H9 (cell line): ENCODE measurements around the gene TRABD2B. TPM values are rescaled to one million over a fixed set of nuclear protein-coding genes. Genes with fewer than 3 reads are reported as not detected.

Experiments used
- DNase-seq: peaks from one replicate; pipeline ENCODE4 v3.0.0-alpha.2; 2017
- H2AFZ ChIP-seq: one replicate; pipeline ENCODE4 v1.6.1; 2013; ENCODE audit warnings: mild to moderate bottlenecking, low read length, control low read depth, moderate library complexity
- H2AK5ac ChIP-seq: 2 replicates; pipeline ENCODE4 v1.6.1; 2013; ENCODE audit warnings: low read length, control low read depth, mixed read lengths; ENCODE audit not compliant: insufficient read length
- H2BK120ac ChIP-seq: one replicate; pipeline ENCODE4 v1.6.1; 2013; ENCODE audit warnings: low read depth, mild to moderate bottlenecking, low read length, control low read depth, inconsistent platforms; ENCODE audit not compliant: poor library complexity, severe bottlenecking
- H2BK12ac ChIP-seq: 2 replicates; pipeline ENCODE4 v1.6.1; 2013; ENCODE audit warnings: low read length, control low read depth, mixed read lengths, low read depth; ENCODE audit not compliant: insufficient read length
- H2BK15ac ChIP-seq: 2 replicates; pipeline ENCODE4 v1.6.1; 2013; ENCODE audit warnings: low read depth, low read length, control low read depth
- H2BK20ac ChIP-seq: one replicate; pipeline ENCODE4 v1.6.1; 2013; ENCODE audit warnings: low read depth, mild to moderate bottlenecking, low read length, control low read depth, inconsistent platforms; ENCODE audit not compliant: poor library complexity, severe bottlenecking
- H2BK5ac ChIP-seq: 2 replicates; pipeline ENCODE4 v1.6.1; 2013; ENCODE audit warnings: low read length, control low read depth, mixed read lengths; ENCODE audit not compliant: insufficient read length
- H3K14ac ChIP-seq: 2 replicates; pipeline ENCODE4 v1.6.1; 2013; ENCODE audit warnings: low read length, control low read depth; ENCODE audit not compliant: insufficient read depth
- H3K18ac ChIP-seq: 2 replicates; pipeline ENCODE4 v1.6.1; 2013; ENCODE audit warnings: low read depth, mild to moderate bottlenecking, mixed read lengths, low read length, control low read depth; ENCODE audit not compliant: insufficient read length
- H3K23ac ChIP-seq: 2 replicates; pipeline ENCODE4 v1.6.1; 2013; ENCODE audit warnings: low read length, control low read depth, mixed read lengths, low read depth; ENCODE audit not compliant: insufficient read length
- H3K23me2 ChIP-seq: 2 replicates; pipeline ENCODE4 v1.6.1; 2013; ENCODE audit warnings: low read depth, mild to moderate bottlenecking, mixed read lengths, low read length, control low read depth; ENCODE audit not compliant: insufficient read length, poor library complexity, severe bottlenecking
- H3K27ac ChIP-seq: 2 replicates; pipeline ENCODE4 v1.5.1; 2013; ENCODE audit warnings: low read length, control low read depth, mixed read lengths, low read depth; ENCODE audit not compliant: insufficient read length
- H3K27me3 ChIP-seq: 2 replicates; pipeline ENCODE4 v1.6.1; 2013; ENCODE audit warnings: low read length, control low read depth, inconsistent platforms; ENCODE audit not compliant: insufficient read depth
- H3K4ac ChIP-seq: 2 replicates; pipeline ENCODE4 v1.6.1; 2013; ENCODE audit warnings: low read depth, mild to moderate bottlenecking, control low read depth, inconsistent platforms, low read length, moderate library complexity
- H3K4me1 ChIP-seq: 2 replicates; pipeline ENCODE4 v1.6.1; 2013; ENCODE audit warnings: low read length, control low read depth, inconsistent platforms; ENCODE audit not compliant: insufficient read depth
- H3K4me2 ChIP-seq: 2 replicates; pipeline ENCODE4 v1.6.1; 2013; ENCODE audit warnings: low read length, control low read depth, mixed read lengths; ENCODE audit not compliant: insufficient read length, insufficient read depth
- H3K56ac ChIP-seq: 2 replicates; pipeline ENCODE4 v1.6.1; 2013; ENCODE audit warnings: low read depth, mild to moderate bottlenecking, mixed read lengths, low read length, control low read depth; ENCODE audit not compliant: insufficient read length
- H3K79me1 ChIP-seq: 2 replicates; pipeline ENCODE4 v1.6.1; 2013; ENCODE audit warnings: low read depth, mild to moderate bottlenecking, moderate library complexity, low read length, control low read depth, inconsistent platforms; ENCODE audit not compliant: insufficient read depth, poor library complexity, severe bottlenecking
- H3K79me2 ChIP-seq: 2 replicates; pipeline ENCODE4 v1.6.1; 2013; ENCODE audit warnings: low read length, control low read depth, inconsistent platforms; ENCODE audit not compliant: insufficient read depth
- H3K9ac ChIP-seq: 2 replicates; pipeline ENCODE4 v1.6.1; 2013; ENCODE audit warnings: low read length, control low read depth, mixed read lengths; ENCODE audit not compliant: insufficient read length; ENCODE audit errors: extremely low read depth
- H3K9me3 ChIP-seq: one replicate; pipeline ENCODE4 v1.6.1; 2013; ENCODE audit warnings: low read depth, low read length, inconsistent platforms; ENCODE audit not compliant: control insufficient read depth
- H3T11ph ChIP-seq: one replicate; pipeline ENCODE4 v1.6.1; 2013; ENCODE audit warnings: mild to moderate bottlenecking, low read length, control low read depth, inconsistent platforms
- H4K20me1 ChIP-seq: one replicate; pipeline ENCODE4 v1.6.1; 2013; ENCODE audit not compliant: control insufficient read depth, insufficient read length, insufficient read depth
- H4K5ac ChIP-seq: 2 replicates; pipeline ENCODE4 v1.6.1; 2013; ENCODE audit warnings: low read depth, mild to moderate bottlenecking, mixed read lengths, low read length, control low read depth; ENCODE audit not compliant: insufficient read length
- H4K8ac ChIP-seq: replicated peaks from 2 replicates; pipeline ENCODE4 v1.6.1; 2013; ENCODE audit warnings: low read length, control low read depth, mixed read lengths, low read depth; ENCODE audit not compliant: insufficient read length
- H4K91ac ChIP-seq: 2 replicates; pipeline ENCODE4 v1.6.1; 2013; ENCODE audit warnings: low read depth, mild to moderate bottlenecking, moderate library complexity, mixed read lengths, low read length, control low read depth; ENCODE audit not compliant: insufficient read length
- H3K27ac Mint-ChIP-seq, 3 experiments: 2 replicates in 2 of 3; 3 replicates in 1 of 3; pipeline ENCODE4 v1.8.0; 2020 to 2021; ENCODE audit warnings: mixed read lengths in 3 of 3, mild to moderate bottlenecking in 1 of 3, moderate library complexity in 1 of 3
- H3K27me3 Mint-ChIP-seq: 2 replicates; pipeline ENCODE4 v1.8.0; 2021; ENCODE audit warnings: low read depth, mild to moderate bottlenecking, moderate library complexity, mixed read lengths
- H3K36me3 Mint-ChIP-seq, 3 experiments: 2 replicates in 2 of 3; 3 replicates in 1 of 3; pipeline ENCODE4 v1.8.0; 2020 to 2021; ENCODE audit warnings: low read depth in 3 of 3, mixed read lengths in 3 of 3; ENCODE audit not compliant: insufficient read depth in 1 of 3
- H3K4me1 Mint-ChIP-seq, 2 experiments: 2 replicates each; pipeline ENCODE4 v1.8.0; 2020; ENCODE audit warnings: mixed read lengths in 2 of 2
- H3K4me3 Mint-ChIP-seq, 2 experiments: 2 replicates in 1 of 2; 3 replicates in 1 of 2; pipeline ENCODE4 v1.8.0; 2020 to 2021; ENCODE audit warnings: mild to moderate bottlenecking in 2 of 2, mixed read lengths in 2 of 2, moderate library complexity in 1 of 2
- H3K9me3 Mint-ChIP-seq, 2 experiments: 2 replicates in 1 of 2; 3 replicates in 1 of 2; pipeline ENCODE4 v1.8.0; 2020; ENCODE audit warnings: mild to moderate bottlenecking in 2 of 2, mixed read lengths in 2 of 2, moderate library complexity in 1 of 2
- WGBS: extraction: QIAGEN DNeasy Blood & Tissue Kit; methylation state at CpG from one replicate; pipeline ENCODE4 v1.1.7; 2013; ENCODE audit warnings: missing lambda C conversion rate, low lambda C conversion rate, mixed read lengths; ENCODE audit not compliant: insufficient read length; ENCODE audit errors: extremely low coverage; 5-methylcytosine and 5-hydroxymethylcytosine counted together
- total RNA-seq: library from RNA; stranded (reverse); gene quantifications from 2 replicates; pipeline ENCODE4 v1.2.1, GENCODE V29; 2021
- TF ChIP-seq, protein P1 (sequence below): fragments of 200-600 bp; sonication (generic); conservative IDR thresholded peaks from 3 replicates; pipeline ENCODE4 v1.8.0; 2021; ENCODE audit warnings: antibody characterized with exemption, mild to moderate bottlenecking

Gene TRABD2B
- total RNA-seq, 1 experiment from 2014 or later: 2.3 TPM

DNA sequence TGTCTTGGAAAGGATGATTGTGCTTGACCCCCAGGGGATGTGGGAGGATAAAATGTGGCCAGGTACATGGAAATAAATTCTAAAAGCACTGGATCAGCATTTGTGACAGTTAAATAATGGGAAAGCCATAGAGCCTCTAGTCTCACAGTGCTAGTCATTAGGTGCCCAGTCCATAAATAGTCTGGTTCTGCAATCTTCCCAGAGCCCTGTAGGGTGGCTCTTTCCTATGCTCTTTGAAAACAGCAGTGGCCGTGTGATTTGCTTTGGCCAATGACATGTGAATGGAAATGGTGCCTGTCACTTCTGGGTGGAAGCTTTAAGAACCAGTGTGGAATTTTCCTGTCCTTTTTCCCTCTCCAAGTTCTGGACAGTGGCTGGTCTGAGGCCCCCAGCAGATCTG lies 113.2 kb downstream of the TRABD2B start:
- H3K27ac Mint-ChIP-seq: peak overlapping the region in 1 of 3 experiments; percentile 56; a peak in 1 of 7 replicates
- Histone ChIP-seq H2AFZ (no peak overlapping the region), H2BK15ac (no peak overlapping the region), H2AK5ac (no peak overlapping the region), H3K79me1 (no peaks in the 10 kb centered on the region), H2BK5ac (no peak overlapping the region), H3K79me2 (no peaks in the 10 kb centered on the region), H3K4me2 (no peak overlapping the region), H4K91ac (no peak overlapping the region), H3K23ac (no peak overlapping the region), H3K4me1 (no peaks in the 10 kb centered on the region; the same call in 1 of the 2 replicates), H3K14ac (no peak overlapping the region), H4K20me1 (no peaks in the 10 kb centered on the region), H3K9me3 (no peaks in the 10 kb centered on the region), H3T11ph (no peak overlapping the region), H3K56ac (no peak overlapping the region), H3K18ac (no peak overlapping the region), H2BK12ac (no peak overlapping the region), H3K4ac (no peak overlapping the region), H3K27ac (no peak overlapping the region), H2BK120ac (no peak overlapping the region), H4K8ac (no peak overlapping the region), H4K5ac (no peak overlapping the region), H2BK20ac (no peak overlapping the region), H3K27me3 (no peaks in the 10 kb centered on the region), H3K9ac (no peak overlapping the region), H3K23me2 (no peaks in the 10 kb centered on the region)
- TF ChIP-seq, protein P1, sequence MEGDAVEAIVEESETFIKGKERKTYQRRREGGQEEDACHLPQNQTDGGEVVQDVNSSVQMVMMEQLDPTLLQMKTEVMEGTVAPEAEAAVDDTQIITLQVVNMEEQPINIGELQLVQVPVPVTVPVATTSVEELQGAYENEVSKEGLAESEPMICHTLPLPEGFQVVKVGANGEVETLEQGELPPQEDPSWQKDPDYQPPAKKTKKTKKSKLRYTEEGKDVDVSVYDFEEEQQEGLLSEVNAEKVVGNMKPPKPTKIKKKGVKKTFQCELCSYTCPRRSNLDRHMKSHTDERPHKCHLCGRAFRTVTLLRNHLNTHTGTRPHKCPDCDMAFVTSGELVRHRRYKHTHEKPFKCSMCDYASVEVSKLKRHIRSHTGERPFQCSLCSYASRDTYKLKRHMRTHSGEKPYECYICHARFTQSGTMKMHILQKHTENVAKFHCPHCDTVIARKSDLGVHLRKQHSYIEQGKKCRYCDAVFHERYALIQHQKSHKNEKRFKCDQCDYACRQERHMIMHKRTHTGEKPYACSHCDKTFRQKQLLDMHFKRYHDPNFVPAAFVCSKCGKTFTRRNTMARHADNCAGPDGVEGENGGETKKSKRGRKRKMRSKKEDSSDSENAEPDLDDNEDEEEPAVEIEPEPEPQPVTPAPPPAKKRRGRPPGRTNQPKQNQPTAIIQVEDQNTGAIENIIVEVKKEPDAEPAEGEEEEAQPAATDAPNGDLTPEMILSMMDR: no peak
- 0 out of 2 replicates have a peak, but pooled peaks cover 1% of the 10 kb centered on the region for H3K27me3 Mint-ChIP-seq
- WGBS: no CpG with 5 or more reads among the region's 1 CpG
- no peaks in the 10 kb centered on the region for H3K9me3 Mint-ChIP-seq
- H3K4me3 Mint-ChIP-seq: no peak overlapping the region
- peaks cover 11 to 14% of the 10 kb centered on the region in 2 experiments for H3K4me1 Mint-ChIP-seq
- no peaks in the 10 kb centered on the region for H3K36me3 Mint-ChIP-seq
- no peak for DNase-seq
